ENCODE results near the gene OS9.
"Not testable (repeated sequence)": the region's sequence is repeated elsewhere in the genome, so short reads cannot be mapped to it uniquely, and the experiment has no call there.

OS9 gene

GRCh38 chr12:57715786-57716185 lies 21.9 kb downstream of the OS9 start:
- FAIRE-seq, result no peak
- no peak for DNase-seq (ENCODE audit: insufficient read length, low spot score)
- TF ChIP-seq POLR2AphosphoS5 (IDR thresholded peaks at IDR 0.05; ENCODE audit: low read depth, low read length) (no peak), POU2F2 (IDR thresholded peaks at IDR 0.05; ENCODE audit: low read depth, low read length) (no peak), TAF1 (IDR thresholded peaks at IDR 0.05; ENCODE audit: low read depth, low read length) (no peak), SPI1 (IDR thresholded peaks at IDR 0.05; ENCODE audit: low read depth, low read length) (no peak), PAX5 (IDR thresholded peaks at IDR 0.05; ENCODE audit: insufficient read depth, low read length, severe bottlenecking) (no peak), POLR2A (IDR thresholded peaks at IDR 0.05; ENCODE audit: low read depth, low read length) (no peak)

GRCh38 chr12:57716305-57716704 lies 22.4 kb downstream of the OS9 start:
- TF ChIP-seq POLR2A (IDR thresholded peaks at IDR 0.05; ENCODE audit: low read depth, low read length) (no peak), POU2F2 (IDR thresholded peaks at IDR 0.05; ENCODE audit: low read depth, low read length) (no peak), PAX5 (IDR thresholded peaks at IDR 0.05; ENCODE audit: insufficient read depth, low read length, severe bottlenecking) (no peak), SPI1 (IDR thresholded peaks at IDR 0.05; ENCODE audit: low read depth, low read length) (no peak), POLR2AphosphoS5 (IDR thresholded peaks at IDR 0.05; ENCODE audit: low read depth, low read length) (no peak), TAF1 (IDR thresholded peaks at IDR 0.05; ENCODE audit: low read depth, low read length) (no peak)
- no peak for FAIRE-seq
- no peak for DNase-seq (ENCODE audit: insufficient read length, low spot score)

GRCh38 chr12:57717131-57717530 lies 23.2 kb downstream of the OS9 start:
- DNase-seq (ENCODE audit: insufficient read length, low spot score), result no peak
- no peak for FAIRE-seq
- TF ChIP-seq POU2F2 (IDR thresholded peaks at IDR 0.05; ENCODE audit: low read depth, low read length) (no peak), TAF1 (IDR thresholded peaks at IDR 0.05; ENCODE audit: low read depth, low read length) (no peak), POLR2A (IDR thresholded peaks at IDR 0.05; ENCODE audit: low read depth, low read length) (no peak), PAX5 (IDR thresholded peaks at IDR 0.05; ENCODE audit: insufficient read depth, low read length, severe bottlenecking) (no peak), POLR2AphosphoS5 (IDR thresholded peaks at IDR 0.05; ENCODE audit: low read depth, low read length) (no peak), SPI1 (IDR thresholded peaks at IDR 0.05; ENCODE audit: low read depth, low read length) (no peak)

GRCh38 chr12:57717846-57718640 lies 24.1 kb downstream of the OS9 start:
- no peak for TF ChIP-seq POLR2A (IDR thresholded peaks at IDR 0.05; ENCODE audit: low read depth, low read length)
- no peak for TF ChIP-seq TAF1 (IDR thresholded peaks at IDR 0.05; ENCODE audit: low read depth, low read length)
- no peak for TF ChIP-seq POU2F2 (IDR thresholded peaks at IDR 0.05; ENCODE audit: low read depth, low read length)
- DNase-seq (ENCODE audit: insufficient read length, low spot score), result no peak
- no peak for FAIRE-seq

GRCh38 chr12:57718641-57719528 lies 25.0 kb downstream of the OS9 start:
- no peak for DNase-seq (ENCODE audit: insufficient read length, low spot score)
- FAIRE-seq, result no peak
- TF ChIP-seq TAF1 (IDR thresholded peaks at IDR 0.05; ENCODE audit: low read depth, low read length) (no peak), POLR2A (IDR thresholded peaks at IDR 0.05; ENCODE audit: low read depth, low read length) (no peak), SPI1 (IDR thresholded peaks at IDR 0.05; ENCODE audit: low read depth, low read length) (no peak), PAX5 (IDR thresholded peaks at IDR 0.05; ENCODE audit: insufficient read depth, low read length, severe bottlenecking) (no peak), POLR2AphosphoS5 (IDR thresholded peaks at IDR 0.05; ENCODE audit: low read depth, low read length) (no peak), POU2F2 (IDR thresholded peaks at IDR 0.05; ENCODE audit: low read depth, low read length) (no peak)

GRCh38 chr12:57719777-57720605 lies 26.1 kb downstream of the OS9 start:
- FAIRE-seq, result no peak

GRCh38 chr12:57720606-57721595 lies 27.0 kb downstream of the OS9 start:
- DNase-seq (ENCODE audit: insufficient read length, low spot score) (peak; percentile 19), FAIRE-seq (no peak)
- TF ChIP-seq POLR2AphosphoS5 (IDR thresholded peaks at IDR 0.05; ENCODE audit: low read depth, low read length) (no peak), TAF1 (IDR thresholded peaks at IDR 0.05; ENCODE audit: low read depth, low read length) (no peak), POU2F2 (IDR thresholded peaks at IDR 0.05; ENCODE audit: low read depth, low read length) (no peak), PAX5 (IDR thresholded peaks at IDR 0.05; ENCODE audit: insufficient read depth, low read length, severe bottlenecking) (no peak), POLR2A (IDR thresholded peaks at IDR 0.05; ENCODE audit: low read depth, low read length) (no peak; the same call in 1 of the 2 replicates), SPI1 (IDR thresholded peaks at IDR 0.05; ENCODE audit: low read depth, low read length) (no peak)

More at GRCh38 chr12:57719777-57720605, 26.1 kb downstream of the OS9 start:
- peak; percentile 8 for DNase-seq (ENCODE audit: insufficient read length, low spot score)
- TF ChIP-seq SPI1 (IDR thresholded peaks at IDR 0.05; ENCODE audit: low read depth, low read length) (no peak), PAX5 (IDR thresholded peaks at IDR 0.05; ENCODE audit: insufficient read depth, low read length, severe bottlenecking) (no peak), POU2F2 (IDR thresholded peaks at IDR 0.05; ENCODE audit: low read depth, low read length) (no peak), POLR2AphosphoS5 (IDR thresholded peaks at IDR 0.05; ENCODE audit: low read depth, low read length) (no peak)

GRCh38 chr12:57721846-57722608 lies 28.1 kb downstream of the OS9 start:
- peak; percentile 10 for DNase-seq (ENCODE audit: insufficient read length, low spot score)
- FAIRE-seq, result not testable (repeated sequence)

Measured in GM12891 (cell line).